GM23338 (cell line): ENCODE data around the gene LCMT1.

Experiments used
- CREB1 ChIP-seq: fragments of 250-450 bp; sonication (Bioruptor Pico); IDR thresholded peaks from 2 replicates; pipeline ENCODE4 v1.5.0; 2020; ENCODE audit warnings: low read depth, mild to moderate bottlenecking, moderate library complexity
- EZH2 ChIP-seq: fragments of 200-600 bp; sonication (generic); IDR thresholded peaks from one replicate; pipeline ENCODE4 v1.8.0; 2017; ENCODE audit warnings: antibody characterized with exemption, mild to moderate bottlenecking, low read depth; ENCODE audit not compliant: unreplicated experiment
- EZH2phosphoT487 ChIP-seq: fragments of 200-600 bp; sonication (generic); IDR thresholded peaks from one replicate; pipeline ENCODE4 v1.8.1; 2018; ENCODE audit warnings: antibody characterized with exemption; ENCODE audit not compliant: unreplicated experiment
- JUNB ChIP-seq: IDR thresholded peaks from one replicate; pipeline ENCODE4 v1.6.1; 2016; ENCODE audit warnings: antibody characterized with exemption; ENCODE audit not compliant: unreplicated experiment
- POLR2AphosphoS5 ChIP-seq: IDR thresholded peaks from 2 replicates; pipeline ENCODE4 v1.6.1; 2016; ENCODE audit warnings: antibody characterized with exemption, low read depth
- STAT1 ChIP-seq: IDR thresholded peaks from one replicate; pipeline ENCODE4 v1.6.1; 2016; ENCODE audit warnings: antibody characterized with exemption; ENCODE audit not compliant: unreplicated experiment
- ZNF114 ChIP-seq: fragments of 250-450 bp; sonication (Bioruptor Pico); IDR thresholded peaks from 2 replicates; pipeline ENCODE4 v1.5.0; 2020; ENCODE audit warnings: mild to moderate bottlenecking, moderate library complexity
- ZNF331 ChIP-seq: fragments of 250-450 bp; sonication (Bioruptor Pico); IDR thresholded peaks from 2 replicates; pipeline ENCODE4 v1.5.0; 2020; ENCODE audit warnings: low read depth, mild to moderate bottlenecking, moderate library complexity
- TF ChIP-seq, protein P1 (sequence below), 2 experiments: fragments of 200-600 bp in 1 of 2; sonication (generic) in 1 of 2; conservative IDR thresholded peaks; 2 replicates each; pipeline versions ENCODE4 v1.5.1 to v1.6.1; 2016 to 2017; ENCODE audit warnings: antibody characterized with exemption in 2 of 2, low read depth in 2 of 2, mild to moderate bottlenecking in 2 of 2, moderate library complexity in 1 of 2
- TF ChIP-seq, protein P2 (sequence below): IDR thresholded peaks from one replicate; pipeline ENCODE4 v1.6.1; 2018; ENCODE audit warnings: antibody characterized with exemption; ENCODE audit not compliant: unreplicated experiment
- TF ChIP-seq, protein P3 (sequence below): IDR thresholded peaks from 2 replicates; pipeline ENCODE4 v1.6.1; 2016; ENCODE audit warnings: antibody characterized with exemption
- TF ChIP-seq, protein P4 (sequence below): fragments of 250-450 bp; sonication (Bioruptor Pico); IDR thresholded peaks from 2 replicates; pipeline ENCODE4 v1.5.0; 2020; ENCODE audit warnings: mild to moderate bottlenecking, moderate library complexity

DNA sequence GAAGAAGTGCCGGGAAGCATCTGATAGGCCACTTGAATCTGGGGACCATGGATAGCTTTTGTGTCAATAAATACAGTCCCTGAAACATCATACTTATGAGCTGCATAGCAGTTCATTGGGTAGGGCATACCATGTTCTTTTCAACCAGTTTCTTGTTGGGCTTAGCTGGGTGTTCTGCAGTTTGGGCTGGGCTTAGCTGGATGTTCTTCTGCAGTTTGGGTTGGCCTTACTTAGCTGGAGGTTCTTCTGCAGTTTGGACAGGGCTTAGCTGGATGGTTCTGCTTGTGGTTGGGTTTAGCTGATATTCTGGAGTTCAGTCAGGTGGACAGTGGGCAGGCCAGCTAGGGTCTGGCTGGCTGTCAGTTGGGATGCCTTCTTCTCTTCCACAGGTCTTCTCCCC is 52.1 kb downstream of the LCMT1 start:
- TF ChIP-seq, protein P1, sequence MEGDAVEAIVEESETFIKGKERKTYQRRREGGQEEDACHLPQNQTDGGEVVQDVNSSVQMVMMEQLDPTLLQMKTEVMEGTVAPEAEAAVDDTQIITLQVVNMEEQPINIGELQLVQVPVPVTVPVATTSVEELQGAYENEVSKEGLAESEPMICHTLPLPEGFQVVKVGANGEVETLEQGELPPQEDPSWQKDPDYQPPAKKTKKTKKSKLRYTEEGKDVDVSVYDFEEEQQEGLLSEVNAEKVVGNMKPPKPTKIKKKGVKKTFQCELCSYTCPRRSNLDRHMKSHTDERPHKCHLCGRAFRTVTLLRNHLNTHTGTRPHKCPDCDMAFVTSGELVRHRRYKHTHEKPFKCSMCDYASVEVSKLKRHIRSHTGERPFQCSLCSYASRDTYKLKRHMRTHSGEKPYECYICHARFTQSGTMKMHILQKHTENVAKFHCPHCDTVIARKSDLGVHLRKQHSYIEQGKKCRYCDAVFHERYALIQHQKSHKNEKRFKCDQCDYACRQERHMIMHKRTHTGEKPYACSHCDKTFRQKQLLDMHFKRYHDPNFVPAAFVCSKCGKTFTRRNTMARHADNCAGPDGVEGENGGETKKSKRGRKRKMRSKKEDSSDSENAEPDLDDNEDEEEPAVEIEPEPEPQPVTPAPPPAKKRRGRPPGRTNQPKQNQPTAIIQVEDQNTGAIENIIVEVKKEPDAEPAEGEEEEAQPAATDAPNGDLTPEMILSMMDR (conservative IDR thresholded peaks at IDR 0.05; ENCODE audit: low read depth in 2 of 2) = no peak
- TF ChIP-seq ZNF331 (CRISPR knock-in tag) = no peak
- TF ChIP-seq, protein P2, sequence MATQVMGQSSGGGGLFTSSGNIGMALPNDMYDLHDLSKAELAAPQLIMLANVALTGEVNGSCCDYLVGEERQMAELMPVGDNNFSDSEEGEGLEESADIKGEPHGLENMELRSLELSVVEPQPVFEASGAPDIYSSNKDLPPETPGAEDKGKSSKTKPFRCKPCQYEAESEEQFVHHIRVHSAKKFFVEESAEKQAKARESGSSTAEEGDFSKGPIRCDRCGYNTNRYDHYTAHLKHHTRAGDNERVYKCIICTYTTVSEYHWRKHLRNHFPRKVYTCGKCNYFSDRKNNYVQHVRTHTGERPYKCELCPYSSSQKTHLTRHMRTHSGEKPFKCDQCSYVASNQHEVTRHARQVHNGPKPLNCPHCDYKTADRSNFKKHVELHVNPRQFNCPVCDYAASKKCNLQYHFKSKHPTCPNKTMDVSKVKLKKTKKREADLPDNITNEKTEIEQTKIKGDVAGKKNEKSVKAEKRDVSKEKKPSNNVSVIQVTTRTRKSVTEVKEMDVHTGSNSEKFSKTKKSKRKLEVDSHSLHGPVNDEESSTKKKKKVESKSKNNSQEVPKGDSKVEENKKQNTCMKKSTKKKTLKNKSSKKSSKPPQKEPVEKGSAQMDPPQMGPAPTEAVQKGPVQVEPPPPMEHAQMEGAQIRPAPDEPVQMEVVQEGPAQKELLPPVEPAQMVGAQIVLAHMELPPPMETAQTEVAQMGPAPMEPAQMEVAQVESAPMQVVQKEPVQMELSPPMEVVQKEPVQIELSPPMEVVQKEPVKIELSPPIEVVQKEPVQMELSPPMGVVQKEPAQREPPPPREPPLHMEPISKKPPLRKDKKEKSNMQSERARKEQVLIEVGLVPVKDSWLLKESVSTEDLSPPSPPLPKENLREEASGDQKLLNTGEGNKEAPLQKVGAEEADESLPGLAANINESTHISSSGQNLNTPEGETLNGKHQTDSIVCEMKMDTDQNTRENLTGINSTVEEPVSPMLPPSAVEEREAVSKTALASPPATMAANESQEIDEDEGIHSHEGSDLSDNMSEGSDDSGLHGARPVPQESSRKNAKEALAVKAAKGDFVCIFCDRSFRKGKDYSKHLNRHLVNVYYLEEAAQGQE = no peak
- TF ChIP-seq EZH2phosphoT487 = no peak
- no peak for TF ChIP-seq EZH2
- no peak for TF ChIP-seq POLR2AphosphoS5
- TF ChIP-seq CREB1 (CRISPR knock-in tag) = no peak
- TF ChIP-seq, protein P3, sequence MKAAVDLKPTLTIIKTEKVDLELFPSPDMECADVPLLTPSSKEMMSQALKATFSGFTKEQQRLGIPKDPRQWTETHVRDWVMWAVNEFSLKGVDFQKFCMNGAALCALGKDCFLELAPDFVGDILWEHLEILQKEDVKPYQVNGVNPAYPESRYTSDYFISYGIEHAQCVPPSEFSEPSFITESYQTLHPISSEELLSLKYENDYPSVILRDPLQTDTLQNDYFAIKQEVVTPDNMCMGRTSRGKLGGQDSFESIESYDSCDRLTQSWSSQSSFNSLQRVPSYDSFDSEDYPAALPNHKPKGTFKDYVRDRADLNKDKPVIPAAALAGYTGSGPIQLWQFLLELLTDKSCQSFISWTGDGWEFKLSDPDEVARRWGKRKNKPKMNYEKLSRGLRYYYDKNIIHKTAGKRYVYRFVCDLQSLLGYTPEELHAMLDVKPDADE = no peak
- TF ChIP-seq, protein P4, sequence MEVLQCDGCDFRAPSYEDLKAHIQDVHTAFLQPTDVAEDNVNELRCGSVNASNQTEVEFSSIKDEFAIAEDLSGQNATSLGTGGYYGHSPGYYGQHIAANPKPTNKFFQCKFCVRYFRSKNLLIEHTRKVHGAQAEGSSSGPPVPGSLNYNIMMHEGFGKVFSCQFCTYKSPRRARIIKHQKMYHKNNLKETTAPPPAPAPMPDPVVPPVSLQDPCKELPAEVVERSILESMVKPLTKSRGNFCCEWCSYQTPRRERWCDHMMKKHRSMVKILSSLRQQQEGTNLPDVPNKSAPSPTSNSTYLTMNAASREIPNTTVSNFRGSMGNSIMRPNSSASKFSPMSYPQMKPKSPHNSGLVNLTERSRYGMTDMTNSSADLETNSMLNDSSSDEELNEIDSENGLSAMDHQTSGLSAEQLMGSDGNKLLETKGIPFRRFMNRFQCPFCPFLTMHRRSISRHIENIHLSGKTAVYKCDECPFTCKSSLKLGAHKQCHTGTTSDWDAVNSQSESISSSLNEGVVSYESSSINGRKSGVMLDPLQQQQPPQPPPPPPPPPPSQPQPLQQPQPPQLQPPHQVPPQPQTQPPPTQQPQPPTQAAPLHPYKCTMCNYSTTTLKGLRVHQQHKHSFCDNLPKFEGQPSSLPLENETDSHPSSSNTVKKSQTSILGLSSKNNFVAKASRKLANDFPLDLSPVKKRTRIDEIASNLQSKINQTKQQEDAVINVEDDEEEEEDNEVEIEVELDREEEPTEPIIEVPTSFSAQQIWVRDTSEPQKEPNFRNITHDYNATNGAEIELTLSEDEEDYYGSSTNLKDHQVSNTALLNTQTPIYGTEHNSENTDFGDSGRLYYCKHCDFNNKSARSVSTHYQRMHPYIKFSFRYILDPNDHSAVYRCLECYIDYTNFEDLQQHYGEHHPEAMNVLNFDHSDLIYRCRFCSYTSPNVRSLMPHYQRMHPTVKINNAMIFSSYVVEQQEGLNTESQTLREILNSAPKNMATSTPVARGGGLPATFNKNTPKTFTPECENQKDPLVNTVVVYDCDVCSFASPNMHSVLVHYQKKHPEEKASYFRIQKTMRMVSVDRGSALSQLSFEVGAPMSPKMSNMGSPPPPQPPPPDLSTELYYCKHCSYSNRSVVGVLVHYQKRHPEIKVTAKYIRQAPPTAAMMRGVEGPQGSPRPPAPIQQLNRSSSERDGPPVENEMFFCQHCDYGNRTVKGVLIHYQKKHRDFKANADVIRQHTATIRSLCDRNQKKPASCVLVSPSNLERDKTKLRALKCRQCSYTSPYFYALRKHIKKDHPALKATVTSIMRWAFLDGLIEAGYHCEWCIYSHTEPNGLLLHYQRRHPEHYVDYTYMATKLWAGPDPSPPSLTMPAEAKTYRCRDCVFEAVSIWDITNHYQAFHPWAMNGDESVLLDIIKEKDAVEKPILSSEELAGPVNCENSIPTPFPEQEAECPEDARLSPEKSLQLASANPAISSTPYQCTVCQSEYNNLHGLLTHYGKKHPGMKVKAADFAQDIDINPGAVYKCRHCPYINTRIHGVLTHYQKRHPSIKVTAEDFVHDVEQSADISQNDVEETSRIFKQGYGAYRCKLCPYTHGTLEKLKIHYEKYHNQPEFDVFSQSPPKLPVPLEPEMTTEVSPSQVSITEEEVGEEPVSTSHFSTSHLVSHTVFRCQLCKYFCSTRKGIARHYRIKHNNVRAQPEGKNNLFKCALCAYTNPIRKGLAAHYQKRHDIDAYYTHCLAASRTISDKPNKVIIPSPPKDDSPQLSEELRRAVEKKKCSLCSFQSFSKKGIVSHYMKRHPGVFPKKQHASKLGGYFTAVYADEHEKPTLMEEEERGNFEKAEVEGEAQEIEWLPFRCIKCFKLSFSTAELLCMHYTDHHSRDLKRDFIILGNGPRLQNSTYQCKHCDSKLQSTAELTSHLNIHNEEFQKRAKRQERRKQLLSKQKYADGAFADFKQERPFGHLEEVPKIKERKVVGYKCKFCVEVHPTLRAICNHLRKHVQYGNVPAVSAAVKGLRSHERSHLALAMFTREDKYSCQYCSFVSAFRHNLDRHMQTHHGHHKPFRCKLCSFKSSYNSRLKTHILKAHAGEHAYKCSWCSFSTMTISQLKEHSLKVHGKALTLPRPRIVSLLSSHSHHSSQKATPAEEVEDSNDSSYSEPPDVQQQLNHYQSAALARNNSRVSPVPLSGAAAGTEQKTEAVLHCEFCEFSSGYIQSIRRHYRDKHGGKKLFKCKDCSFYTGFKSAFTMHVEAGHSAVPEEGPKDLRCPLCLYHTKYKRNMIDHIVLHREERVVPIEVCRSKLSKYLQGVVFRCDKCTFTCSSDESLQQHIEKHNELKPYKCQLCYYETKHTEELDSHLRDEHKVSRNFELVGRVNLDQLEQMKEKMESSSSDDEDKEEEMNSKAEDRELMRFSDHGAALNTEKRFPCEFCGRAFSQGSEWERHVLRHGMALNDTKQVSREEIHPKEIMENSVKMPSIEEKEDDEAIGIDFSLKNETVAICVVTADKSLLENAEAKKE (CRISPR knock-in tag) = no peak
- TF ChIP-seq JUNB = no peak
- TF ChIP-seq ZNF114 = no peak
- TF ChIP-seq STAT1 = no peak
